ENCODE data around the gene CAD.

The CAD gene

DNA sequence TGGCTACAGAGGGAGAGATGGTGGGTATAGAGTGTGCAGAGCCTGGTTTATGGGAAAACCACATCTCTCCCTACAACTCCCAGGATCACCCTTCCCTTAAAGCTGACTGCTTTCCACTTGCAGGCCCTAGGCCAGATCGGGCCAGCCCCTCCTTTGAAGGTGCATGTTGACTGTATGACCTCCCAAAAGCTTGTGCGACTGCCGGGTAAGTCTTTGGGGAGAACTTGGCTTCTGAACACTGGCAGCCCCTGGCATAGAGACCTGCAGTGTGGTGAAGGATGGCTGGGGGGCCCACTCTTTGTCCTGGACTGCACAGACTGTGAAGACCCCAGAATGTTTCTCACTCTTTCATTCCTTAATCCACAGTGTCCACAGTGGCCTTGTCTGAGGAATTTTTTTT is 19.5 kb downstream of the CAD start:
- Mint-ChIP-seq H3K4me3 (no peak overlapping the region), H3K27me3 (no peaks in the 10 kb centered on the region), H3K36me3 (peaks cover 18% of the 10 kb centered on the region), H3K27ac (no peak overlapping the region), H3K4me1 (no peaks in the 10 kb centered on the region), H3K9me3 (no peaks in the 10 kb centered on the region)

DNA sequence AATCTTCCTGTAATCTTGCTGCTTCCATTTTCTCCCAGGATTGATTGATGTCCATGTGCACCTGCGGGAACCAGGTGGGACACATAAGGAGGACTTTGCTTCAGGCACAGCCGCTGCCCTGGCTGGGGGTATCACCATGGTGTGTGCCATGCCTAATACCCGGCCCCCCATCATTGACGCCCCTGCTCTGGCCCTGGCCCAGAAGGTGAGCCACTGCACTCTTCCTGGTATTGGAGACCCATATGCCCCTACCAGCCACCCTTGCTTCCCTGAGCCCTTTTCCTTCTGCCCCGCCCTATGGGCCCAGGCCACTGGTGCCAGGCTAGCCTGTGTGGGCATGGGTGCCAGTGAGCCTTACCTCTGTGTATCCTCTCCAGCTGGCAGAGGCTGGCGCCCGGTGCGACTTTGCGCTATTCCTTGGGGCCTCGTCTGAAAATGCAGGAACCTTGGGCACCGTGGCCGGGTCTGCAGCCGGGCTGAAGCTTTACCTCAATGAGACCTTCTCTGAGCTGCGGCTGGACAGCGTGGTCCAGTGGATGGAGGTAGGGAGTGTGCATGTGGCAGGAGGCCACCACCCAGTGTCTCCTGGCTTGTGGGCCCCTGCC is 20.3 kb downstream of the CAD start:
- no peaks in the 10 kb centered on the region for H3K4me1 Mint-ChIP-seq
- no peaks in the 10 kb centered on the region for H3K27me3 Mint-ChIP-seq
- H3K27ac Mint-ChIP-seq = no peak overlapping the region
- no peak overlapping the region for H3K4me3 Mint-ChIP-seq
- peaks cover 17% of the 10 kb centered on the region for H3K36me3 Mint-ChIP-seq
- no peaks in the 10 kb centered on the region for H3K9me3 Mint-ChIP-seq

DNA sequence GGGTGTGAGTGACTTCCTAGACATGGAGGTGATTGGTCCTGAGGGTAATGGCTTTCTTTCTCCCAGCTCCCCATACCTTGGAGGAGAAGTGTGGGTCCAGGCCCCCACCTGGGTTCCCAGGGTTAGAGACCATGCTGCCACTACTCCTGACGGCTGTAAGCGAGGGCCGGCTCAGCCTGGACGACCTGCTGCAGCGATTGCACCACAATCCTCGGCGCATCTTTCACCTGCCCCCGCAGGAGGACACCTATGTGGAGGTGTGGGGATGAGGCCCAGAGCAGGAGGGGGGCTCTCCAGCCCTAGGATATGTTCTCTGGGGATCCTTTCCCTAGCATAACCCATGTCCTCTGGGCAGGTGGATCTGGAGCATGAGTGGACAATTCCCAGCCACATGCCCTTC is 21.8 kb downstream of the CAD start:
- Mint-ChIP-seq H3K36me3 (peaks cover 12% of the 10 kb centered on the region), H3K27me3 (no peaks in the 10 kb centered on the region), H3K4me1 (no peaks in the 10 kb centered on the region), H3K4me3 (no peak overlapping the region), H3K27ac (no peak overlapping the region), H3K9me3 (no peaks in the 10 kb centered on the region)

DNA sequence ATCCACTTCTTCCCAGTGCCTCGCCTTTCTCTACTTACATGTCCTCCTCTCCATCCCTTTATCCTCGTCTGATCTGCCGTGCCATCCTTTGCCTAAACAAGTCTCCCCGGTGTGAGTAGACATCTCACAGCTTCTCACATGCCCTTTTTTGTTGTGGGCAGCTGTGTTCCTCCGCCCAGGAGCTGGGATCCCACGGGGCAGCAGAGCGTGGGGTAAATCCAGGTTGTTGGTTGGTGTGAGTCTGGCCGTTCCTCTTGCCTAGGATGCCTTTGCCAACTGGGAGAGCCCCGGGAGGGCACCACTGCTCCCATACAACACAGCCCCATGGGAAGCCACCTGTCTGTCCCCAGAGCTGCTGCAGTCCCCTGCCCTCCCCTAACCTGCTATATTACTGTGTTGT is 23.2 kb downstream of the CAD start:
- Mint-ChIP-seq H3K36me3 (peaks cover 12% of the 10 kb centered on the region), H3K9me3 (no peaks in the 10 kb centered on the region), H3K27me3 (no peaks in the 10 kb centered on the region), H3K4me1 (no peaks in the 10 kb centered on the region), H3K27ac (peak overlapping the region; percentile 51), H3K4me3 (no peak overlapping the region)

DNA sequence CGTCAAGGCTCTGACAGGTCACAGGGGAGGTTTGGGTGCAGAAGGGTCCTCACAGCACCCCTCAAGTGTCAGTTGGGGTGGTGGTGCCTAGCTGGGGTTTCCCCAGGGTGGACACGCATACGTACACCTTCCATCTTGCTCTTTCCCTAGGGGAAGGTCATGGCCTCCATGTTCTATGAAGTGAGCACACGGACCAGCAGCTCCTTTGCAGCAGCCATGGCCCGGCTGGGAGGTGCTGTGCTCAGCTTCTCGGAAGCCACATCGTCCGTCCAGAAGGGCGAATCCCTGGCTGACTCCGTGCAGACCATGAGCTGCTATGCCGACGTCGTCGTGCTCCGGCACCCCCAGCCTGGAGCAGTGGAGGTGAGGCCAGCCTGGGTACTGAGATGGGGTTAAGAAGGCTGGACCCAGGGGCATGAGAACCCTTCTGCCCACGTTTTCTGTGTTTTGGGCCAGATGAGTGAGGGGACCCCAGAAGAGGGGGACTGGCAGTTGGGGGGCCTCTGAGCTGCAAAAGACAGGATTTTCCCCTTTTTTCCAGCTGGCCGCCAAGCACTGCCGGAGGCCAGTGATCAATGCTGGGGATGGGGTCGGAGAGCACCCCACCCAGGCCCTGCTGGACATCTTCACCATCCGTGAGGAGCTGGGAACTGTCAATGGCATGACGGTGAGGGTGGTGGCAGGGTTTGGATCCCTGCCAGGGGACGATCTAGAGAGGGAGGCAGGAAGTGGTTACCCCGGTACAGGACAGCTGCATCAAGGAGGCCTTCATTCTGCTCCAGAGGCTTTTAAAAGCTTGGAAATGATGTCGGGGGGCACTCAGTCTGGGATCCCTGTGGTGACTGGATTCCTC is 24.8 kb downstream of the CAD start:
- H3K4me1 Mint-ChIP-seq = no peaks in the 10 kb centered on the region
- no peaks in the 10 kb centered on the region for H3K9me3 Mint-ChIP-seq
- no peaks in the 10 kb centered on the region for H3K27me3 Mint-ChIP-seq
- no peak overlapping the region for H3K4me3 Mint-ChIP-seq
- H3K36me3 Mint-ChIP-seq = peaks cover 8% of the 10 kb centered on the region
- H3K27ac Mint-ChIP-seq = peak overlapping the region; percentile 30

DNA sequence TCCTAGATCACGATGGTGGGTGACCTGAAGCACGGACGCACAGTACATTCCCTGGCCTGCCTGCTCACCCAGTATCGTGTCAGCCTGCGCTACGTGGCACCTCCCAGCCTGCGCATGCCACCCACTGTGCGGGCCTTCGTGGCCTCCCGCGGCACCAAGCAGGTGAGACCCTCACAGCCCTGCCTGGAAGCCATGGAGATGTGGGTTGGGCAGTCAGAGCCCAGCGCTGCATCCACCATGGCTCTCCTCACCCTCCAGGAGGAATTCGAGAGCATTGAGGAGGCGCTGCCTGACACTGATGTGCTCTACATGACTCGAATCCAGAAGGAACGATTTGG is 25.4 kb downstream of the CAD start:
- Mint-ChIP-seq H3K4me3 (no peak overlapping the region), H3K4me1 (no peaks in the 10 kb centered on the region), H3K27ac (no peak overlapping the region), H3K27me3 (no peaks in the 10 kb centered on the region), H3K9me3 (no peaks in the 10 kb centered on the region), H3K36me3 (peaks cover 5% of the 10 kb centered on the region)

DNA sequence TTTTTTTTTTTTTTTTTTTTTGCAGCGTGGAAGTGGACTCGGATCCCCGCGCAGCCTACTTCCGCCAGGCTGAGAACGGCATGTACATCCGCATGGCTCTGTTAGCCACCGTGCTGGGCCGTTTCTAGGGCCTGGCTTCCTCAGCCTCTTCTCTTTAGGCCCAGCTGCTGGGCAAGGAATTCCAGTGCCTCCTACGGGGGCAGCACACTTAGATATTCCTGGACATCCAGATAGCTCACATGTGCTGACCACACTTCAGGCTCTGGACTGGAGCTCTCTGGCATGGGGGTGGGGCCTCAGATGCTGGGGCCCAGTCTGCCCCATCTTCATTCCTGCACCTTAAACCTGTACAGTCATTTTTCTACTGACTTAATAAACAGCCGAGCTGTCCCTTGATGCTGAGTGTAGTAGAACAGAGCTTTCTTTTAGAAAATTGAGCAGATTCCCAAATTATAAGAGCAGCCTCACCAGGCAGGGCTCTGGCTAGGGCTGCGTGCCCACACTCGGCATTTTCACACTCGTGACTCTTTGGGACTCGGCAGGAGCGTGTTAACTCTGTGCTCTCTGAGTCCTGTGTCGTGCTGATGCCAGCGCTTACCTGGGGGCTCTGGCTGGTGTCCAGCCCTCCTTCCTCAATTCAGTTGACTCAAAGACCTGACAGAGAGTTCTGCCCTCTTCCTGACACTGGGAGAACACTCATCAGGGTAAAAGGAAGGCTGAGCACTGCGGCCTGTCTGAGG is 26.4 kb downstream of the CAD start:
- Mint-ChIP-seq H3K4me1 (no peaks in the 10 kb centered on the region), H3K36me3 (peaks cover 5% of the 10 kb centered on the region), H3K27me3 (no peaks in the 10 kb centered on the region), H3K27ac (no peak overlapping the region), H3K9me3 (no peaks in the 10 kb centered on the region), H3K4me3 (no peak overlapping the region)

DNA sequence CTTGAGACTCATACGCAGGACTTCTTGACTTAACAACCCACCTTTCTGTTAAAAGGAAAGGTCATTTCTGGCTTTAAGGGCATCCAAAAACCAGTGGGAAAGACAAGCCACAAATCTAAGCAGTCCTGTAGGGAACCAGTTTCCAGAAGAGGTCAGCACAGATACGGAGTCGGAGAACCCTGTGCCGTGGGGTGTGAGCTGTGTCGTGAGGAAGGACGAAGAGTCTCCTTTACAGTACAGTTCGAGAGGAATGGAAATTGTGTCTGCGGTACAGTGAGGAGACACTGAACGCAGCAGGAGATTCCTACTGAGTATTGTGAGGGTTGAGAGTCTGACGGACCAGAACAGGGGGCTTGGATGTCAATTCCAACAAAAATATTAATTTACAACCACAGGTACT is 27.9 kb downstream of the CAD start:
- peaks cover 4% of the 10 kb centered on the region for H3K36me3 Mint-ChIP-seq
- no peaks in the 10 kb centered on the region for H3K9me3 Mint-ChIP-seq
- H3K4me3 Mint-ChIP-seq = no peak overlapping the region
- no peaks in the 10 kb centered on the region for H3K4me1 Mint-ChIP-seq
- H3K27me3 Mint-ChIP-seq = no peaks in the 10 kb centered on the region
- no peak overlapping the region for H3K27ac Mint-ChIP-seq

DNA sequence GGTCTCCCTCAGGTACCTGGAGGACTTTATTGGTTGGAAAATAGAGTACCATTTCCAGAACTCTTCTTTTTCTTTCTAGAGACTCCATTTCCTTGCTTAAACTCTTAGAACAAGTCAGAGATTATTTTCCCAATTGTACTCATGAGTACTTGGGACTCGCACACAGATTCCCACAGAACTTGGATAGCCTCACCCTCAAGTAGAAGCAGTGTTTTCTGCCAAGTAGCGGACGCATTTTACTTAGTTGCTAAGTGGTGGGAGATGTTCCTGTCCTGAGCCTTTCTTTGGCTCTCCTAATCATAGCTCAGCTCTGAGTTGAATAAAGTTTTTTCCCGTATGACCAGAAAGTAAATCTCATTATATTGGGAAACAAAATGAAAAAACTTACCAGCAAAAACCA is 28.5 kb downstream of the CAD start:
- H3K4me1 Mint-ChIP-seq = no peaks in the 10 kb centered on the region
- no peak overlapping the region for H3K27ac Mint-ChIP-seq
- H3K4me3 Mint-ChIP-seq = no peak overlapping the region
- H3K9me3 Mint-ChIP-seq = no peaks in the 10 kb centered on the region
- H3K36me3 Mint-ChIP-seq = no peaks in the 10 kb centered on the region
- no peaks in the 10 kb centered on the region for H3K27me3 Mint-ChIP-seq

DNA sequence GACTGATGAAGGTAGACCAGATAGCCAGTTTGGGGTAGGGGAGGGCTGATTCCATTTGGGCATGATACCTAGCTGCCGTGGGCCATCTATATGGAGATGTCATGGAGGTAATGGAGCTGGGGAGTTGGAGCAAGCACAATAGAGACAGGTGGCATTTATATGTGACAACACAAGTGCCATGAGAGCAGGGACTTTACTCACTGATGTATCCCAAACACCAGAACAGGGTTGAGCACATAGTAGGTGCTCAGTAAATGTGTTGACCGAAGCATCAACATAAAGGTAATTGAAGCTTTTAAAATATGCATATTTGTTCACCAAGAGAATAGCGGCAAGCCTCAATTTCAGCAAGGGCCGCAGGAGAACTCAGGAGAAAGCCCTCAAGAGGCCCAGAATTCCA is 30.7 kb downstream of the CAD start:
- no peak overlapping the region for H3K4me3 Mint-ChIP-seq
- no peaks in the 10 kb centered on the region for H3K27me3 Mint-ChIP-seq
- H3K36me3 Mint-ChIP-seq = no peaks in the 10 kb centered on the region
- H3K4me1 Mint-ChIP-seq = no peaks in the 10 kb centered on the region
- H3K9me3 Mint-ChIP-seq = no peaks in the 10 kb centered on the region
- H3K27ac Mint-ChIP-seq = no peak overlapping the region

DNA sequence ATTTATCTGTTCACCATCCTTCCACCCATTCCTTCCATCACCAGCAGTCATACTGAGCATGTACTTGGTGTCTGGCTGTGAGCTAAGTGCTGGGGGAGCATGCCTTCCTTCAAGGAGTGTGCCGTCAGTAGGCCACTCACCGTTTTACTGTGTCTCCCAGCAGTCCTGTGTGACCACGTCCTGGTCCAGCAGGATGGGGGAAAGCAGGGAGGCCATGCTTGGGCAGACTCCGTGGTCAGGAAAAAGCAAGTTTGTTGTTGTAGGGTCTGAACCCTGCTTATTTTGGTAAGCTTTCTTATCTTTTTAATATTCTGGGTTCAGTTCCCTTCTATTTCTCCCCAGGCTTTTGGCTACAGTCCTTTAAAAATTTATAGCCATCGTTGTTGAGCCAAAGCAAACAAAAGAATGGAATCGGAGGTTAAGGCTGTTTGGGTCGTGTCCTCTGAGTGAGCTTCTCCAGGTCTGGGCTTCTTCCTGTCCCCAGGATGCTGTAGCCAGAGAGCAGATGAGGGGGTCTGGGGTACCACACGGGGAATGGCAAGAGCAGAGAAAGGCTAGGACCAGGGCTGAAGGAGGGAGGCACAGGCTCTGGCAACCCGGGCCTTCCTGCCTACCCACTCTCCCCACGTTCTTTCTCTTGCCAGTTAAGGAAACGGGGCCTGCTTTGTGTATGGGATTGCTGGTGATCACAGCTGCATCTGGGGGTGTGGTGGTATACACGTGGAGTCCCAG is 32.2 kb downstream of the CAD start:
- Mint-ChIP-seq H3K27me3 (no peaks in the 10 kb centered on the region), H3K9me3 (no peaks in the 10 kb centered on the region), H3K36me3 (no peaks in the 10 kb centered on the region), H3K4me1 (no peaks in the 10 kb centered on the region), H3K4me3 (no peak overlapping the region), H3K27ac (no peak overlapping the region)

DNA sequence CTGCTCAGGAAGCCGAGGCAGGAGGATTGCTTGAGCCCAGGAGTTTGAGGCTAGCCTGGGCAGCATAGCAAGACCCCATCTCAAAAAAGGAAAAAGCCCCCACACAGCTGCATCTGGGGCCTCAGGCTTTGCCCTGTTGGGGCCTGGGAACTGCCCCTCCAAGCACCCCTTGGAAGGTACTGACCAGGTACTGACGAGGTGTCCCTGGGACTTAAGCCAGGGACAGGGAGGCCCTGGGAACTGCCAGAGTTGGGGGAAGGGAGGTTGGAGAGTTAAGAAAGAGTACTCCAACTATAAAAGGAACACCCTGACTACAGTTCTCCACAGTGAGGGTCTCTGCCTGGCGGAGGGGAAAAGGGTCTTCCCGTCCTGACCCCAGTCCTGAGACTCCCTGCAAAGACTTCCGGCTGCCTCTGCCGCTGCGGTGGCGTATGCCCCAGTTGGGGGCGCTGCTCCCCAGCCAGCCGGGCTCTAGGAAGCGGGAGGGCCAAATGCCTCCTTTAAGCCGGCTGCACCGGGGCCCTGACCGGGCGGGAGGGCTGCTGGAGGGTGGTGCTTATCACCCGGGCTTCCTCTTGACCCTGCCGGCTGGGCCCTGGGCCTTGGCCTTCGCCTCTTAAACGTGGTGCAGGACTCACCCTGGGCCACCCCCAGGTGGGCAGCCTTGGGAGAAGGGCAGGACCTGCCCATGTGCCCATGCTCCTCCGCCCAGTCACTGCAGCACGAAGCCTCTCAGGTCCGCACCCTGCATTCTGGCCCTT is 32.9 kb downstream of the CAD start:
- Mint-ChIP-seq H3K4me3 (no peak overlapping the region), H3K27me3 (peaks cover 2% of the 10 kb centered on the region), H3K4me1 (no peaks in the 10 kb centered on the region), H3K9me3 (no peaks in the 10 kb centered on the region), H3K36me3 (no peaks in the 10 kb centered on the region), H3K27ac (no peak overlapping the region)

DNA sequence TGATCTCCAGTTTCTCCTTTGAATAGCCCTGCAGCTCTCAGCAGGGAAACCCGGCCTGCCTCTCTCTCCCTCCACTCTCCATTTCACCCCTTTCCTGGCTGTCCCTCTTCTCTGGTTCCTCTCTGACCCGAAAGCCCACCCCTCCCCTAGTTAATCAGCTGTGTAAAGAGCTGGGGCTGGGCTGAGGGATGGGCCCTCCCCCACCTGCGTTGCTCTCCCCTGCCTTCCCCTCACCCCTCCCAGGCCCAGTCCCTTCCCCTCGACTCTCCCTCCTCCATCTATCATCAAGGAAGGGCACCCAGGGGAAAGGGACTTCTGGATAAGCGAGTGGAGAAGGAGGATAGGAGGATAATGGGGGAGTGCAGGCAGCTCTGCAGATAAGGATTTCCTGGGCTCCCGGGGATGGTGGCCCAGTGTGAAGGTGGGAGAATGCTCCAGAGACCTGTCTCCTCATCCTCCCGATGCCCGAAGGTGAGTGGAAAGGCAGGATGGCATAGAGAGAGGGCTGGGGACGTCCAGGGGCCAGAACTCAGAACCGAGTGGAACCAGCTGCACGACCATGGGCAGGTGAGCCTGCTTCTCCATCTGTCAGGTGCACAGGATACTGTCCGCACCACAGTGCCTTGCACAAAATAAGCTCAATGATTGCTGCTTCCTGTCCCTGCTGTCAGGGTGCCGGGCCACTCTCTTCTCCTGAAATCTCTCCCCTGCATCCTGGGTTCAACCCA is 33.6 kb downstream of the CAD start:
- Mint-ChIP-seq H3K27me3 (peaks cover 4% of the 10 kb centered on the region), H3K9me3 (no peaks in the 10 kb centered on the region), H3K4me3 (no peak overlapping the region), H3K36me3 (no peaks in the 10 kb centered on the region), H3K4me1 (no peaks in the 10 kb centered on the region), H3K27ac (no peak overlapping the region)

DNA sequence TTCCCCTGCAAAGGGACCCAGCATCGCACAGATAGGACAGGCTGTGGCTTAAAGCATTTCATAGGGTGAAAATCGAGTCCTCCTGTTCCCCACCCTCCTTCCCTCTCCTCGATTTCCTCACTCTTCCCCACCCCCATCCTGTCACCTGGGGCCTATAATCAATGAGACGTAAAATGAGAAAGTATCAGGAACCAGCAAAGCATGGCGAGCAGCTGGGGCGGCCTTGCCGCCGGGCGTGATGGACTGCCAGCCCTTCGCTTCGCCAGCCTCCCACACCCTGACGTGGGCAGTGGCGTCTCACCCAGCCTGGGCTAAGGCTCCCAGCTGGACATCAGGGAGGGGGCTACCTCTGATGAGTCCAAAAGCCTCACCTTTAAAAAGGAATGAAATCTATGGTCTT is 34.6 kb downstream of the CAD start:
- H3K27me3 Mint-ChIP-seq = peaks cover 9% of the 10 kb centered on the region
- no peaks in the 10 kb centered on the region for H3K36me3 Mint-ChIP-seq

DNA sequence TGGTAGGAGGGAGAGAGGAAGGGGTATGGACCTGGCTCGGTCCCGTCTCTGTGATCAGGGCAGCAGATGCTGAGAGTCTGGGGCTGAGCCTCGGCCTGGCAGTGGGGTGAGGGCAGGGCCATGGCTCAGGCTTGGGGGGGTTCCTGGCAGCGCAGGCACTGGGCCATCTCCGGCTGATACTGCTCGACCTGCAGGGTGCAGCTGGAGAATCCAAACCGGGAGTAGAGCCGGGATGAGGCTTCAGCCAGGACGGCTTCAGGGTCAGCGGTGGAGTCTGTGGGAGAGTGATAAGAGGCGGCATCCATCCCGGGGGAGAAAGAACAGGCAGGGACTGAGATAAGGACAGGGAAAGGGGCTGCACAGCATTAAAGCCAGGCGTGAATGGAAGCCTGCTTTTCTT is 38.0 kb downstream of the CAD start:
- Mint-ChIP-seq H3K9me3 (no peaks in the 10 kb centered on the region), H3K4me3 (no peak overlapping the region), H3K27ac (no peak overlapping the region), H3K36me3 (no peaks in the 10 kb centered on the region), H3K27me3 (peaks cover 26% of the 10 kb centered on the region), H3K4me1 (no peaks in the 10 kb centered on the region)

More for the DNA sequence above, 34.6 kb downstream of the CAD start:
- H3K4me1 Mint-ChIP-seq = no peaks in the 10 kb centered on the region
- no peaks in the 10 kb centered on the region for H3K9me3 Mint-ChIP-seq
- H3K27ac Mint-ChIP-seq = no peak overlapping the region
- H3K4me3 Mint-ChIP-seq = no peak overlapping the region
